Stimulated activated CD8-positive, alpha-beta memory T cell treated with anti-CD3 and anti-CD28 coated beads, Interleukin-7, amount 100 ng/mL, for 24 hours (primary cell): Measurements from ENCODE around the gene C11orf65.
"Not testable (repeated sequence)": the region's sequence is repeated elsewhere in the genome, so short reads cannot be mapped to it uniquely, and the experiment has no call there.

Experiments
- DNase-seq: peaks from one replicate; pipeline ENCODE4 v3.0.0-alpha.2; 2020; ENCODE audit warnings: low read depth

The C11orf65 gene

GRCh38 chr11:108472681-108473080 is 5.4 kb upstream of the C11orf65 start:
- no peak for DNase-seq

DNA sequence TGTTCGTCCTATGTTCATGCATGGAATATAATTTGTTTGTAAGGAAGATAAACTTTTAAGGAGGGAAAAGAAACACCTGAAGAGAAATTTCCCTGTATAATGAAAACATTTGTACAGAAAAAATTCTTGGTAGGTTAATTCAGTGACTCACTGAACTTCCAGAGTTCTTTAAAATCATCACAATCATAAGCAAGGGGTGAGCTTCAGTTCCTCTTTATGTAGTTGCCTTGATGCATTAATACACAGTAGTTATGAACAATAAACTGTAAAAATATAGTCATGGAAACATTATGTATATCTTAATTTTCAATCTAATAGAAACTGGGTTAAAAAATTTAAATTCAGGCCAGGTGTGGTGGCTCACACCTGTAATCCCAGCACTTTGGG is 1.1 kb upstream of the C11orf65 start:
- DNase-seq = no peak

DNA sequence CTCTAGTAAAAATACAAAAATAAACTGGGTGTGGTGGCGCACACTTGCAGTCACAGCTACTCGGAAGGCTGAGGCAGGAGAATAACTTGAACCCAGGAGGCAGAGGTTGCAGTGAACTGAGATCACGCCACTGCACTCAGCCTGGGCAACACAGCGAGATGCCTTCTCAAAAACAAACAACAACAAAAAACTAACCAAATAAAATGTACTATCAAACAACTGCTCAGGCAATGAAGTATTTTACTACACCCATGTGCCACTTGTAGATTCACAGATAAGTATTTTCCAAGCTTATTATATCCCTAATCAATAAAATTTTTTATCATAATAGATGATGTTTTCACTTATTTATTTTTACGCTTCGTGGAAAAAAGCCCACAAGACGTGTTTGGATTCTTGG is 924 bp downstream of the C11orf65 start:
- no peak for DNase-seq

GRCh38 chr11:108453207-108453835 is 14.0 kb downstream of the C11orf65 start:
- DNase-seq = no peak

- not testable (repeated sequence) for DNase-seq
Measured at GRCh38 chr11:108441445-108441844, 25.9 kb downstream of the C11orf65 start.

- DNase-seq = no peak
Measured at GRCh38 chr11:108436594-108436993, 30.7 kb downstream of the C11orf65 start.

DNA sequence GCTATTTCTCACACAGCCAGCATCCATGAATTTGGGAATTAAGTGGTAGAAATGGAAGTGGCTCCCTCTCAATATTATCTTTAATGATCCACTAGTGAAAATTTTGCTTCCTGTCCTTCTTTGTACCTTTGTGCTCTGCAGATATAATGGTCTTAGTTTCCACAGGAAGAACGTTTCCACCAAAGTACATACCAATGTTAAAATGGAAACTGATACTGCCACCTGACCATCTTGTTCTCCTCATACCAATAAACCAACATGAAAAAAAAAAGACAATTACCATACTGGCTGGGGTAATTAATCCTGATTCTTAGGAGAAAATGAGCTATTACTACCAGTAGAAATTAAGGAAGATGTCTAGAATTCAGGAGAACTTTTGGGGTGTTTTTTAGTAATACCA is 32.3 kb downstream of the C11orf65 start:
- DNase-seq = no peak

GRCh38 chr11:108432783-108433182 is 34.5 kb downstream of the C11orf65 start:
- no peak for DNase-seq

DNA sequence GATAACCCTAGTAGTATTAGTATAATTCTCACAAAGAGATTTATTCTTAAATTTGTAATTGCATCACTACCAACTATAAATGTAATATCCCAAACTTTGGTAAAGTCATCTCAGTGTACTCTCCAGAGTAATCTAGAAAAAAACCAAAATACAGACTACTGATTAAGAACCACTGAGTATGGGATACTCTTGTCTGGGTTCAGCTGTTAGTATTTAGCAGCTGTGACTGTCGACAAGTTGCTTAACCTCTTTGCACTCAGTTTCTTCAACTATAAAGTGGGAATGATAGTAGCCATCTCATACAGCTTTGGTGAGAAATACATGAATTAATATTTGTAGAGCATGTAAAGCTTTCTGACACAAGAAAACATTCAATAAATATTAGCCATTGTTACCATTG is 35.3 kb downstream of the C11orf65 start:
- no peak for DNase-seq

DNA sequence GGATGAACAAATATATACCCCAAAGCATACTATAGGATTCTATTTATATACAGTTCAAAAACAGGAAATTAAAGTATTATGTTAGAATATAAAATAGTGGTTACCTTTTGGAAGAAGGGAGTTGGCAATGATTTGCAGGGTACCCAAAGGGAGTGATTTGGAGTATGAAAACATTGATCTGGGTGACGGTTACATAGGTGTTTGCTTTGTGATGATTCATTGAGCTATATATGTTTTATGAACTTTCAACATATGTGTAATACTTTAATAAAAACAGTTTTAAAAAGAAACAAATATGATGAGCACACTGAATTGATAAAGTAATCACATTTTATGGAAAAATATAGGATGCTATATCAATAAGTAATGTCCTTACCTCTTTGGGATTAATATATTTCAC is 36.0 kb downstream of the C11orf65 start:
- DNase-seq = no peak

GRCh38 chr11:108417551-108417950 is 49.8 kb downstream of the C11orf65 start:
- not testable (repeated sequence) for DNase-seq

GRCh38 chr11:108414958-108415357 is 52.4 kb downstream of the C11orf65 start:
- DNase-seq = no peak

- DNase-seq = no peak
Measured at GRCh38 chr11:108405706-108406105, 61.6 kb downstream of the C11orf65 start.

DNA sequence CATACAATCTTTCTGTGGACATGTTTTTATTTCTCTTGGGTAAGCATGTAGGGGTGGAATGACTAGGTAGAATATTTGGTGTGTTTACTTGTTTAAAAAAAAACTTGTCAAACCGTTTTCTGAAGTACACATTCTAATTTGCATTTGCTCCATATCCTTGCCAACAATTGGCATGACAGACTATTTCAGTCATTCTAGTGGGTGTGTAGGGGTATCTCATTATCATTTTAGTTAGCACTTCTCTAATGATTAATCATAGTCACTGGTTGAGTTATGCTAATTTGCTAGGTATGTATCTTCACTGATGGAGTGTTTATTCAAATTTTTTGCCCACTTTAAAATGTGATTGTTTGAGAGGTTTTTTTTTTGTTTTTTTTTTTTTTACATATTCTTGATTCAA is 64.3 kb downstream of the C11orf65 start:
- DNase-seq = no peak

DNA sequence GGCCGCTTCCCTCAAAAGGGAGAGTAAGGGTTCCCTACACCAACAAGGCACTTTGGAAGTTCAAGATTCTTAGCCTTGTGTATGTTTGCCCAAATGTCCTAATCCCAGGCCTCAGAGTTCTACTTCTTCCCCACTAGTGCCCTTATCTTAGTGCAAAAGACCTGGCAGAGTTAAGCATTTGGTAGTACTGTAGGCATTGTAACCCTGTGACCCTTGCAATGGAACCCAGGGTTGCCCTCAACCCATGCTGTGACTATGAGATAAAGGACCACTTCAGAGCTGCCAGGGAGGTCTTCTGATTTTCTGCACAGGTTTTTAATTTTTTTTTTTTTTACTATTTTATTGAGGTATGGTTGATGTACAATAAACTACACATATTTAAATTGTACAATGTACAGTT is 65.1 kb downstream of the C11orf65 start:
- DNase-seq = no peak

- DNase-seq = no peak
Measured at GRCh38 chr11:108398439-108398838, 68.9 kb downstream of the C11orf65 start.

GRCh38 chr11:108396672-108397071 is 70.7 kb downstream of the C11orf65 start:
- not testable (repeated sequence) for DNase-seq

DNA sequence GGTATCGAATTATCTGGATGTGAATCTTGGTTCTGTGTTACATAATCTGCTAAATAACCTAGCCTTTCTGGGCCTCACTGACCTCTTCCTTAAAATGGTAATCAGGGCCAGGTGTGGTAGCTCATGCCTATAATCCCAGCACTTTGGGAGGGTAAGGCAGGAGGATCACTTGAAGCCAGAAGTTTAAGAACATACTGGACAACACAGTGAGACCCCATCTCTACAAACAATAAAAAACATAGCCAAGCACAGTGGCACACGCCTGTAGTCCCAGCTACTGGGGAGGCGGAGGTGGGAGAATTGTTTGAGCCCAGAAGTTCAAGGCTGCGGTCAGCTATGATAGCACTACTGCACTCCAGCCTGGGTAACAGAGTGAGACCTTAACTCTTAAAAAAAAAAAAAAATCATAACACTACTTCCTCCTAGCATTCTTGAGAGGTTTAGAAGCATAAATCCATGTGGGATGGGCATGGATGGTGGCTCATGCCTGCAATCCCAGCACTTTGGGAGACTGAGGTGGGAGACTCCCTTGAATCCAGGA is 72.5 kb downstream of the C11orf65 start:
- DNase-seq = no peak

GRCh38 chr11:108393046-108393445 is 74.3 kb downstream of the C11orf65 start:
- DNase-seq = no peak

DNA sequence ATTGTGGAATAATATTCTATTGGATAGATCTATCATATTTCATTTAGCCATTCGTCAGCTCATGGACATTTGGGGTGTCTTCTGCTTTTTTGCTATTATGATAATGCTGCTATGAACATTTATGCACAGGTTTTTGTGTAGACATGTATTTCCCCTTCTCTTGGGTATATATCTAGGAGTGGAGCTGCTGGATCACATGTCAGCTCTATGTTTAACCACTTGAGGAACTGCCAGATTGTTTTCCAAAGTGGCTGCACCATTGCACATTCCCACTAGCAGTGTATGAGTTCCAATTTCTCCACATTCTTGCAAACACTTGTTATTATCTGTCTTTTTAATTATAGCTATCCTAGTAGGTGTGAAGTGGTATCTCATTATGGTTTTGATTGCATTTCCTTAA is 75.0 kb downstream of the C11orf65 start:
- no peak for DNase-seq

GRCh38 chr11:108388576-108388975 is 78.8 kb downstream of the C11orf65 start:
- no peak for DNase-seq

GRCh38 chr11:108373505-108373904 is 93.8 kb downstream of the C11orf65 start:
- not testable (repeated sequence) for DNase-seq

DNA sequence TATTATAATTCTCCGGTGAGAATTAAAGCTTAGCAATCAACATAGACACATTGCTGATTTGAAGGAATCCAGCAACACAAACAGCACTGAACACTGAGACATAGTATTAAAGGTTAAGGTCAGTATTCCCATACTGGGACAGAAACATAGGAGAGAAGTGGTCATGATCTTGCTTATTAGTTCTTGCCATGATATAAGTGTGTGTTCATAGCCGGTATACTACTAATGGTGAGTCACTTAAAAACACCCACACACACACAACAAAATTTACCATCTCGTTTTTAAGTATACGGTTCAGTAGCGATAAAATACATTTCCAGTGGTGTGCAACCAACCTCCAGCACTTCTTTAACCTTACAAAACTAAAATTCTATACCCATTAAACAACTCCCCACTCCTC is 96.3 kb downstream of the C11orf65 start:
- DNase-seq = no peak

DNA sequence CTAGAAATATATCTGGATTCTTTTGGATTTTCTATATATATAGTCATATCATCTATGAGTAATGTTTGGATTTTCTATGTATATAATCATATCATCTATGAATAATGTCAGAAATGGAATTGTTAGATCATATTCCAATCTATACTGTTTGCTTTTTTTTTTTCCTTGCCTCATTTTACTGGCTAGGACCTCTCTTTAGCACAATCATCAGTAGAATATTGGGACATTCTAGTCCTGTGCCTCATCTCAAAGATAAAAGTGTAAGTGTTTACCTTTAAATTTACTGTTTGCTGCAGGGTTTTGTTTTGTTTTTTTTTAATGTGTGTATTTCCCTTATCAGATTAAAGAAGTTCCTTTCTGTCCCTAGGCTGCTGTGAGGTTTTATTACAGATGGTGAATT is 97.0 kb downstream of the C11orf65 start:
- DNase-seq = no peak
